HepG2 (cell line): Measurements from ENCODE around the gene CSNK1G1. TPM values are rescaled to one million over a fixed set of nuclear protein-coding genes. Genes with fewer than 3 reads are reported as not detected.

ENCODE experiments used
- AKNA ChIP-seq: sonication (generic); formaldehyde crosslinking; IDR thresholded peaks from 2 replicates; pipeline ENCODE4 v1.4.0; 2020; ENCODE audit warnings: missing genetic modification reagents, borderline replicate concordance
- HHEX ChIP-seq: IDR thresholded peaks from 2 replicates; pipeline ENCODE4 v1.6.1; 2016; ENCODE audit warnings: control low read depth
- HMGXB4 ChIP-seq, 2 experiments: sonication (generic) in 1 of 2; formaldehyde crosslinking in 1 of 2; IDR thresholded peaks; 2 replicates each; pipeline versions ENCODE4 v1.4.0 to v1.6.1; 2018 to 2020; ENCODE audit warnings: missing genetic modification reagents in 2 of 2, borderline replicate concordance in 1 of 2, low read depth in 1 of 2, mild to moderate bottlenecking in 1 of 2, missing biosample characterization in 1 of 2
- IRX3 ChIP-seq: sonication (generic); formaldehyde crosslinking; IDR thresholded peaks from 2 replicates; pipeline ENCODE4 v1.8.1; 2023; ENCODE audit warnings: mild to moderate bottlenecking, low read depth, missing genetic modification reagents, borderline replicate concordance
- MED8 ChIP-seq: sonication (generic); formaldehyde crosslinking; IDR thresholded peaks from 2 replicates; pipeline ENCODE4 v1.8.1; 2023; ENCODE audit warnings: mild to moderate bottlenecking, missing genetic modification reagents; ENCODE audit not compliant: insufficient replicate concordance
- NFE2 ChIP-seq: sonication (generic); formaldehyde crosslinking; IDR thresholded peaks from 2 replicates; pipeline ENCODE4 v1.4.0; 2020; ENCODE audit warnings: missing genetic modification reagents
- SMARCE1 ChIP-seq: fragments of 450-650 bp; IDR thresholded peaks from 2 replicates; pipeline ENCODE4 v1.6.1; 2017; ENCODE audit warnings: borderline replicate concordance
- ZFYVE20 ChIP-seq: sonication (generic); formaldehyde crosslinking; IDR thresholded peaks from 2 replicates; pipeline ENCODE4 v1.8.0; 2023; ENCODE audit warnings: low read depth, mild to moderate bottlenecking, moderate library complexity, missing genetic modification reagents, borderline replicate concordance
- ZNF274 ChIP-seq: sonication (generic); formaldehyde crosslinking; IDR thresholded peaks from 2 replicates; pipeline ENCODE4 v1.5.1; 2020; ENCODE audit warnings: mild to moderate bottlenecking, missing genetic modification reagents
- ZSCAN30 ChIP-seq: sonication (generic); formaldehyde crosslinking; IDR thresholded peaks from 2 replicates; pipeline ENCODE4 v1.5.0; 2020; ENCODE audit warnings: mild to moderate bottlenecking, missing genetic modification reagents
- polyA plus RNA-seq, 8 experiments: library from polyadenylated mRNA; depleted of rRNA in 3 of 8; stranded (reverse) in 7 of 8; unstranded in 1 of 8; fragments of >200 nt; fragmentation: Illumina TruSeq in 4 of 8; extraction: Trizol in 4 of 8; gene quantifications; 2 replicates each; pipeline versions ENCODE4 v1.2.1 to v1.2.3, GENCODE V29; 2011 to 2016; ENCODE audit warnings: low read depth in 4 of 8, missing spikeins in 1 of 8, mixed read lengths in 1 of 8; ENCODE audit not compliant: insufficient read depth in 1 of 8
- total RNA-seq, 5 experiments: library from RNA; depleted of rRNA; stranded (reverse); fragments of >200 nt; fragmentation: Illumina TruSeq; extraction: Trizol; gene quantifications; 2 replicates each; pipeline ENCODE4 v1.2.3, GENCODE V29; 2016; ENCODE audit warnings: low read depth in 1 of 5
- TF ChIP-seq, protein P1 (sequence below): sonication (generic); formaldehyde crosslinking; IDR thresholded peaks from 2 replicates; pipeline ENCODE4 v1.4.0; 2020; ENCODE audit warnings: mild to moderate bottlenecking, missing genetic modification reagents
- TF ChIP-seq, protein P2 (sequence below): sonication (generic); formaldehyde crosslinking; IDR thresholded peaks from 2 replicates; pipeline ENCODE4 v1.8.0; 2022; ENCODE audit warnings: mild to moderate bottlenecking, missing genetic modification reagents, moderate library complexity
- TF ChIP-seq, protein P3 (sequence below): sonication (generic); formaldehyde crosslinking; IDR thresholded peaks from 2 replicates; pipeline ENCODE4 v1.4.0; 2020; ENCODE audit warnings: missing genetic modification reagents, borderline replicate concordance

The CSNK1G1 gene
- total and polyA plus RNA-seq, 2 of the 13 experiments (the other 11 are each of a cell fraction or from before 2014, with no cell fraction given) = 8.5 to 12.6 TPM

DNA sequence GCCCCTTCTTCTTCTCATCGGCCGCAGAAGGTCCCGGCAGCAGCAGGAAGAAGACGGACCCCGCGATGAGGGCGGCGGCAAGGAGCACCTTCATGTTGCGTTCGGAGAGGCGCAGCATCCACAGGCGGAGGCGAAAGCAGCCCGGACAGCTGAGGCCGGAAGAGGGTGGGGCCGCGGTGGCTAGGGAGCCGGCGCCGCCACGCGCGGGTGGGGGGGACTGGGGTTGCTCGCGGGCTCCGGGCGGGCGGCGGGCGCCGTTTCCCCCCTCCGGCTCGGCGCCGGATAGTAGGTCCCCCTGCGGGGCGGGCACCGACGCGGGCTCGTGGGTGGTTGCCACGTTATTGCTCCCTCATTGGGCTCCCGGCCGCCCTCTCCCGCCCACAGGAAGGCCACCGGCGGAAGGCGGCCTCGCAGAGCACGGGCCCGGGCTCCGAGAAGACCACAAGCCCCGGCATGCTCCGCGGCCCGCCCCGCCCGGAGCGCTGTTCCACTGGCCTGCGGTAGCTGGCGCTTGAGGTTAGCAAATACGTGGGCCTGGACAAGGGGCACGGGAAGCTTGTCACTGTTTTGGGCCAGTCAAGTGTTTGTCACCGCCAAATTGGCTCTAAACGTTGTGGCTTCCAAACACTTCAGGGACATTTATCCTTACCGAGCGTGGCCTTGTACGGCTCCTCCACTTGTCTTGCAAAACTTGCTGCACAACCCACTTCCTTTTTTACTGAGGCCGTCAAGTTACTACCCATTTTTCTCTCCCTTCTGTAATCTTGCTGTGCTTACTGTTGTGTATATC lies 192.9 kb downstream of the CSNK1G1 start, which contains the start of gene PPIB (continued):
- TF ChIP-seq HHEX (CRISPR knock-in tag) (no peak), HMGXB4 (CRISPR knock-in tag; IDR thresholded peaks at IDR 0.05; ENCODE audit: borderline replicate concordance in 1 of 2, low read depth in 1 of 2) (peak; percentile 58 to 73; a peak in 3 of 4 replicates), AKNA (CRISPR knock-in tag) (no peak), SMARCE1 (no peak), MED8 (peak; percentile 52), ZNF274 (CRISPR knock-in tag) (peak; percentile 26; the same call in 1 of the 2 replicates), NFE2 (CRISPR knock-in tag) (no peak), IRX3 (CRISPR knock-in tag) (no peak), ZFYVE20 (CRISPR knock-in tag) (peak; percentile 76; the same call in 1 of the 2 replicates), ZSCAN30 (CRISPR knock-in tag) (peak; percentile 71; the same call in 1 of the 2 replicates)
- TF ChIP-seq, protein P1, sequence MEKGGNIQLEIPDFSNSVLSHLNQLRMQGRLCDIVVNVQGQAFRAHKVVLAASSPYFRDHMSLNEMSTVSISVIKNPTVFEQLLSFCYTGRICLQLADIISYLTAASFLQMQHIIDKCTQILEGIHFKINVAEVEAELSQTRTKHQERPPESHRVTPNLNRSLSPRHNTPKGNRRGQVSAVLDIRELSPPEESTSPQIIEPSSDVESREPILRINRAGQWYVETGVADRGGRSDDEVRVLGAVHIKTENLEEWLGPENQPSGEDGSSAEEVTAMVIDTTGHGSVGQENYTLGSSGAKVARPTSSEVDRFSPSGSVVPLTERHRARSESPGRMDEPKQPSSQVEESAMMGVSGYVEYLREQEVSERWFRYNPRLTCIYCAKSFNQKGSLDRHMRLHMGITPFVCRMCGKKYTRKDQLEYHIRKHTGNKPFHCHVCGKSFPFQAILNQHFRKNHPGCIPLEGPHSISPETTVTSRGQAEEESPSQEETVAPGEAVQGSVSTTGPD = no peak
- TF ChIP-seq, protein P2, sequence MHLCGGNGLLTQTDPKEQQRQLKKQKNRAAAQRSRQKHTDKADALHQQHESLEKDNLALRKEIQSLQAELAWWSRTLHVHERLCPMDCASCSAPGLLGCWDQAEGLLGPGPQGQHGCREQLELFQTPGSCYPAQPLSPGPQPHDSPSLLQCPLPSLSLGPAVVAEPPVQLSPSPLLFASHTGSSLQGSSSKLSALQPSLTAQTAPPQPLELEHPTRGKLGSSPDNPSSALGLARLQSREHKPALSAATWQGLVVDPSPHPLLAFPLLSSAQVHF (CRISPR knock-in tag) = 0 out of 2 replicates have a peak, but pooled peaks have one; percentile 67
- TF ChIP-seq, protein P3, sequence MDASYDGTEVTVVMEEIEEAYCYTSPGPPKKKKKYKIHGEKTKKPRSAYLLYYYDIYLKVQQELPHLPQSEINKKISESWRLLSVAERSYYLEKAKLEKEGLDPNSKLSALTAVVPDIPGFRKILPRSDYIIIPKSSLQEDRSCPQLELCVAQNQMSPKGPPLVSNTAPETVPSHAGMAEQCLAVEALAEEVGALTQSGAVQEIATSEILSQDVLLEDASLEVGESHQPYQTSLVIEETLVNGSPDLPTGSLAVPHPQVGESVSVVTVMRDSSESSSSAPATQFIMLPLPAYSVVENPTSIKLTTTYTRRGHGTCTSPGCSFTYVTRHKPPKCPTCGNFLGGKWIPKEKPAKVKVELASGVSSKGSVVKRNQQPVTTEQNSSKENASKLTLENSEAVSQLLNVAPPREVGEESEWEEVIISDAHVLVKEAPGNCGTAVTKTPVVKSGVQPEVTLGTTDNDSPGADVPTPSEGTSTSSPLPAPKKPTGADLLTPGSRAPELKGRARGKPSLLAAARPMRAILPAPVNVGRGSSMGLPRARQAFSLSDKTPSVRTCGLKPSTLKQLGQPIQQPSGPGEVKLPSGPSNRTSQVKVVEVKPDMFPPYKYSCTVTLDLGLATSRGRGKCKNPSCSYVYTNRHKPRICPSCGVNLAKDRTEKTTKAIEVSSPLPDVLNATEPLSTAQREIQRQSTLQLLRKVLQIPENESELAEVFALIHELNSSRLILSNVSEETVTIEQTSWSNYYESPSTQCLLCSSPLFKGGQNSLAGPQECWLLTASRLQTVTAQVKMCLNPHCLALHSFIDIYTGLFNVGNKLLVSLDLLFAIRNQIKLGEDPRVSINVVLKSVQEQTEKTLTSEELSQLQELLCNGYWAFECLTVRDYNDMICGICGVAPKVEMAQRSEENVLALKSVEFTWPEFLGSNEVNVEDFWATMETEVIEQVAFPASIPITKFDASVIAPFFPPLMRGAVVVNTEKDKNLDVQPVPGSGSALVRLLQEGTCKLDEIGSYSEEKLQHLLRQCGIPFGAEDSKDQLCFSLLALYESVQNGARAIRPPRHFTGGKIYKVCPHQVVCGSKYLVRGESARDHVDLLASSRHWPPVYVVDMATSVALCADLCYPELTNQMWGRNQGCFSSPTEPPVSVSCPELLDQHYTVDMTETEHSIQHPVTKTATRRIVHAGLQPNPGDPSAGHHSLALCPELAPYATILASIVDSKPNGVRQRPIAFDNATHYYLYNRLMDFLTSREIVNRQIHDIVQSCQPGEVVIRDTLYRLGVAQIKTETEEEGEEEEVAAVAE (CRISPR knock-in tag) = no peak
